Stimulated activated CD8-positive, alpha-beta memory T cell treated with anti-CD3 and anti-CD28 coated beads, Interleukin-15, amount 100 ng/mL, for 4 hours (primary cell): ENCODE data around the gene ZNF17.
"Not testable (repeated sequence)": the region's sequence is repeated elsewhere in the genome, so short reads cannot be mapped to it uniquely, and the experiment has no call there.

ENCODE experiments used
- DNase-seq, 2 donors: peaks; one replicate each; pipeline ENCODE4 v3.0.0-alpha.2; 2020; ENCODE audit warnings: low read depth in 2 of 2

ZNF17 gene

DNA sequence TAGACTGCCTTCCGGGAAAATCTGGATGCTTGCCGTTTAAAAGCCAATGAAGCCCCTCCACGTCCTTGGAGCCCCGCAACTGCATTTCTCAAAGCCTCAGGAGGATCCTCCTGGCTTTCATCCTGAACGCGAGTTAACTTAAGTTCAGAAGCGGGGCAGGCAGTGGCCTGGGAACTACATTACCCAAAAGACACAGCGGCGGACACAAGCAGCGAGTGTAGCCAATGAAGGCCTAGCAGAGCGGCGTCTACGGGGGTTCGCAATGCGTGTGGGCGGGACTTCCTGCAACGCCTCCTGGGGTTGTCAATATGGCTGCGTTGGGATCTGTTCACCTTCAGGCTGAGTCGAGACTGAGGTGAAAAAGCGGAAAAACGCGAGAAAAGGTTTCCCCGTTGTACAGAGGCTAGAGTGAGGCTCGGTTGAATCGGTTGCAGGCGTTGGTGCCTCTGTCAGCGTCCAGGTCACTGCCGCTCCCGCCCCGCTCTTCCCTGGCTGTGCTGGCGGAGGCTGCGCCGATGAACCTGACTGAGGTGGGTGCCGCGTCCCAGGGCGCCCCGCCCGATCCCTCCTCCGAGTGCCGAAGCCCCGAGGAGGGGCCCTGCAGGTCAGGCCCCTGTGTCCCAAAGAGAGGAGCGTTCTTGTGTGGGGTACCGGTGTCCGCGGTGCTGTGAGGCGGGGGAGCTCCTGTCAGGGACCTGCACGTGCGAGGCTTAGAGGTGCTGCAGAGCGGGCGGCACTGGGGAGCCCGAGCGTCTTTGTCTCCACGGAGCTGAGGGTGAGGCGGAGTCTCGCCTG lies at the start of gene ZNF17:
Gene ZNF17, plus strand, starts transcription at position 285 of the 795 bp plus-strand sequence. CDS start 2,455 bp downstream, outside the sequence.
- DNase-seq: peak; percentile 81 to 90

DNA sequence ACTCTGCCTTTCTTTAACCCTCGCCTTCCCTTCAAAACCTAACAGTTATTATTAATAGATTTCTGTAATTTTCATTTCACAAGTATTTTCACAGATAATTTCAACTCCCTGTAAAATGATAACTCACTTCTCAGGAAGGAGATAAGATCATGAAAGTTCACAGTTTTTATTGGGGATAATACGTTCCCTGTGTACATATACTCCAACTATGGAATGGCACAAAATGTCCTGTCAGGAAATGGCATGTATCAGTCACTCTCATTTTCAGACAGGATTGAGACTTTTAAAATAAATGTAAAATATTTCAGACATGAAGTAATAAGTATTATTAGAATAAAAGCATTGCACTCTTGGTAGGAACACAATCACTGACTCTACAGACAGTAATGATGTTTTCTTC lies 48.5 kb upstream of the ZNF17 start:
- DNase-seq: no peak

DNA sequence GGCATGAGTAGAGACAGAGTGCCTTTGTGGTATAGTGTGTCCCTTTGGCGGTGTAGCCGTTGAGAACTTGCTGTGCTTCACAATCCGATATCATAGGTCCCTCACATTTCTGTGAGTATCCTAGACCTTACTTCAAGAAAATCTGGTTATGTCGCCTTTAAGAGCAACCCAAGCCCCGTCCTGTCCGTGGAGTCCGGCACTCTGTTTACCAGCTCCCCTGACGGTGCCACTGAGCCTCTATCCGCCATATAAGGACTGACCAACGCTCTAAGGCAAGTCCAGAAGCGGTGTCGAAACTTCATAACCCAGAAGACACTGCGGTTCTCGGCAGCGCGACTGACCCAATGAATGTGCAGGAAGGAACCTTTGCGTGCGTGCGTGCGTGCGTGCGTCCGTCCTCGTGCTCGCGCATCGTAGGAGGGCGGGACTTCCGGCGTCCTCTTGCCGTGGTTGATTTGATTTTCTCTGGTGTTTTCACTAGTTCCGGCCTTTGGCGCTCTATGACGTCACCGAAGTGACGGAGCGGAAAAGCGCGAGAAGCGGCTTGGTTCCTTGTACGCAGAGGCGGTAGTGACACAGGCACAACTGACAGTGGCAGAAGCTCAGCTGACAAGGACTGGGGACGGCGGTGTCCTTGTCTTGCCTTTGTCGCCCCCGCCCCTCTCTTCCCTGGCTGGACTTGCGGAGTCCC lies 47.8 kb upstream of the ZNF17 start, which contains the start of the genes TRAPPC2B and ZNF547:
Gene TRAPPC2B, plus strand, starts transcription at position 555 of the 691 bp plus-strand sequence. CDS start 1,283 bp downstream, outside the sequence.
Gene ZNF547, plus strand, starts transcription at position 555 of the 691 bp plus-strand sequence. CDS start 5,005 bp downstream, outside the sequence.
- peak; percentile 97 to 98 for DNase-seq

DNA sequence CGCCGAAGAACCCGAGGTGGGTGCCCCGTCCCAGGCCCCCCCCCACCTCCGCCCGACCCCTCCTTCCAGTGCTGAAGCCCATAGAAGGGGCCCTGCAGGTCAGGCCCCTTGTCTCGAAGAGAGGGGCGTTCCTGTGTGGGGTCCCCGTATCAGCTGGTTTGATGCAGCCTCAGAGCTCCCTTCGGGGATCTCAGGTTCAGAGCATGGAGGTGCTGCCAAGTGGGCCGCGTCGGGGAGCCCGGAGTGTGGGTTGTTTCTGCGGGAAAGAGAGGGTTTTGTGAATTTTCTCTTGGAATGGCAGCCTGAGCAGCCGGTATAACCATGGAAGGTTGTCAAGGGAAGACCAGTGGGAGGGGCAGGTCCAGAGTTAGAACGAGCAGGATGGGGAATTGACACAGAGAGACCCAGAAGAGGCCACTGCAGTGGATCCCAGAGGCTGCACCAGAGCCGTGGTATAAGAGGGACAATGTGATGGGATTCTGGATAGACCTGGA lies 47.2 kb upstream of the ZNF17 start:
- DNase-seq: no peak

DNA sequence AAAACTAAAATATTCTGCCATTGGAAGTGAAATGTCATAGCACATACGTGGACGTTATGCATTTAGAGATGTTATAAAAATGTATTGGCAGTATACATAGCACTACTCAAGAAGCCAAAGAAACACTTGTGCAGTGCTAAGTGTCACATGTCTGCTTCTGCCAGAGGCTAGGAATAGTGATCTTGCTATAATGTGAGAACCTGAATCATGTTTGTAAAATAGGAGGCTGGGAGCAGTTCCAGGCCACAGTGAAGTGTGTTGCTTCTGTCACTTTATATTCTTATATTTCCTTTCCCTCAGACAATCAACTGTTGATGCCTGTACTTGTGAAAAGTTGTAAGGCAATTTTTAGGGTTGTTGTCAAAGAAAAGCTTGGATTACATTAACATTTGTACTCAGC lies 44.2 kb upstream of the ZNF17 start:
- DNase-seq: no peak

DNA sequence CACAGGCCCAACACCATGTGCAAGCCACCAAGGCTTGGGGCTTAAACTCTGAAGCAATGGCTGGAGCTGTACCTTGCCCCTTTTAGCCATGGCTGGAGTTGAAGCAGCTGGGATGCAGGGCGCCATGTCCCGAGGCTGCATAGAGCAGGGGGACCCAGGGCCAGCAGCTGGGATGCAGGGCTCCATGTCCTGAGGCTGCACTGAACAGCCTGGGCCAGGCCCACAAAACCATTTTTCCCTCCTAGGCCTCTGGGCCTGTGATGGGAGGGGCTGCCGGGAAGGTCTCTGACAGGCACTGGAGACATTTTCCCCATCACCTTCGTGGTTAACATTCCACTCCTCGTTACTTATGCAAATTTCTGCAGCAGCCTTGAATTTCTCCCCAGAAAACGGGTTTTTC lies 36.8 kb upstream of the ZNF17 start:
- no peak for DNase-seq

DNA sequence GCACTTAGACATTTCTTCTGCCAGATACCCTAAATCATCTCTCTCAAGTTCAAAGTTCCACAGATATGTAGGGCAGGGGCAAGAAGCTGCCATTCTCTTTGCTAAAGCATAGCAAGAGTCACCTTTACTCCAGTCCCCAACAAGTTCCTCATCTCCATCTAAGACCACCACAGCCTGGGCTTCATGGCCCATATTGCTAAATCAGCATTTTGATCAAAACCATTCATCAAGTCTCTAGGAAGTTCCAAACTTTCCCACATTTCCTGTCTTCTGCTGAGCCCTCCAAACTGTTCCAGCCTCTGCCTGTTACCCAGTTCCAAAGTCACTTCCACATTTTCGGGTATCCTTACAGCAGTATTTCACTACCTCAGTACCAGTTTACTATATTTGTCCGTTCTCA lies 36.3 kb upstream of the ZNF17 start:
- DNase-seq: not testable (repeated sequence)

DNA sequence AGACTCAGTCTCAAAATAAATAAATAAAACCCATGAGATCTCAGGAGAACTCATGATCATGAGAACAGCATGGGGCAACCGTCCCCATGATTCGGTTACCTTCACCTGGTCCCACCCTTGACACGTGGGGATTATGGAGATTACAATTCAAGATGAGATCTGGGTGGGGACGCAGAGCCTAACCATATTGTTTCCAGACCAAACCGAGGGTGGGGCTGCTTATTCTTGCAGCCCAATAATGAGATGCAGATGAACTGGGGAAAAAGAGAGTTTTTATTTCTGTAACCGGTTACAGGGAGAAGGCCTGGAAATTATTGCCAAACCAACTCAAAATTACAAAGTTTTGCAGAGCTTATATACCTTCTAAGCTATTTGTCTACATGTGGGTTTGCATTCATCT lies 34.8 kb upstream of the ZNF17 start:
- no peak for DNase-seq

DNA sequence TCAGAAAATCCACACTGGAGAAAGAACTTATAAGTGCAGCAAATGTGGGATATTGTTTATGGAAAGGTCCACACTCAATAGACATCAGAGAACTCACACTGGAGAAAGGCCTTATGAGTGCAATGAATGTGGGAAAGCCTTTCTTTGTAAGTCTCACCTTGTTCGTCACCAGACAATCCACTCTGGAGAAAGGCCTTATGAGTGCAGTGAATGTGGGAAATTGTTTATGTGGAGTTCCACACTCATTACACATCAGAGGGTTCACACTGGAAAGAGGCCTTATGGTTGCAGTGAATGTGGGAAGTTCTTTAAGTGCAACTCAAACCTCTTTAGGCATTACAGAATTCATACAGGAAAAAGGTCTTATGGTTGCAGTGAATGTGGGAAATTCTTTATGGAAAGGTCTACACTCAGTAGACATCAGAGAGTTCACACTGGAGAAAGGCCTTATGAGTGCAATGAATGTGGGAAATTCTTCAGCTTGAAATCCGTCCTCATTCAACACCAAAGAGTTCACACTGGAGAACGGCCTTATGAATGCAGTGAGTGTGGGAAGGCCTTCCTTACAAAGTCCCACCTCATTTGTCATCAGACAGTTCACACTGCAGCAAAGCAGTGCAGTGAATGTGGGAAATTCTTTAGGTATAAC lies 33.3 kb upstream of the ZNF17 start:
- DNase-seq: no peak

DNA sequence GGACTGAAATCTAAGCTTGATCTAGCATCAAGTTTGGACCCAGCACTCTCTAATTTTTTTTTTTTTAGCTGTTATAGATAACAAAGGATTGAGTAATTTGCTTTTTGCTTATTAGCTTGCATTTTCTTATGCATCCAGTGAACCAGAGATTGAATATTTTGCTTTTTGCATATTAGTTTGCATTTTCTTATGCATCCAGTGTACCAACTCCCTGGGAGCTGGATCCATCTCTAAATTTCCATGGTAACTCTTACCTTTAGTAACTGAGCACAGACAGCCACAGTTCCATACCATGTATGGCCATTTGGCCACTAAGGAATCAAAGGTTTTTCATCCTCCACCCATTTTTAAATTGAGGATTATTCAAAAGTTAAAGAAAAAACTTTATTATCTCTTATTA lies 30.0 kb upstream of the ZNF17 start:
- DNase-seq: no peak

DNA sequence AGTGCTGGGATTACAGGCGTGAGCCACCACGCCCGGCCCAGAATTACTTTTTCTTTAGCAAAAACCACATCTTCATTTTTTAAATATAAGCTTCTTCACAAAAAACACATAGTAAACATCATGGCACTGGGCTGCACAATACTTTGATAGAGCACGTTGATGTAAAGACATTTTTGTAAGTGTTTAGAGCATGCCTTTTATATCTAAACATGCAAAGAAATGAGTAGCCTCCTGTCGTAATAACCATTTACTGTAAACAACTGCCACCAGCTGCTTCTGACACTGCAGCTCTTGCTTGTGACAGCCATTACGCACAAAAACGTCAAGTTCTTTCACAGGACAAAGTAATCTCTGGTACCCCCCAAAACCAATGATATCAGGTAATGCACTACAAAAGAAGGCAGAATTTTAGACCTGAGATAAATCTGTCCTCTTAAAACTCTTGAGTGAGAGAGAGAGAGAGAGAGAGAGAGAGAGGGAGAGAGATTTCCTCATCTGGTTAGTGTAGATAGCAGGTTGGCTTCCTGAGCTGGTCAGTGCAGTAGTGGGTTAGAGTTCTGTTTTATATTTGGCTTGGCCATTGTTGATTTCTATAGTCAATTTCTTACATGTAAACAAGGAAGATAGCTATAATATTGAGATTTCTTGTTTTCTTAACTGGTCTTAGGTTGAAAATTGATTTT lies 28.0 kb upstream of the ZNF17 start:
- no peak for DNase-seq

DNA sequence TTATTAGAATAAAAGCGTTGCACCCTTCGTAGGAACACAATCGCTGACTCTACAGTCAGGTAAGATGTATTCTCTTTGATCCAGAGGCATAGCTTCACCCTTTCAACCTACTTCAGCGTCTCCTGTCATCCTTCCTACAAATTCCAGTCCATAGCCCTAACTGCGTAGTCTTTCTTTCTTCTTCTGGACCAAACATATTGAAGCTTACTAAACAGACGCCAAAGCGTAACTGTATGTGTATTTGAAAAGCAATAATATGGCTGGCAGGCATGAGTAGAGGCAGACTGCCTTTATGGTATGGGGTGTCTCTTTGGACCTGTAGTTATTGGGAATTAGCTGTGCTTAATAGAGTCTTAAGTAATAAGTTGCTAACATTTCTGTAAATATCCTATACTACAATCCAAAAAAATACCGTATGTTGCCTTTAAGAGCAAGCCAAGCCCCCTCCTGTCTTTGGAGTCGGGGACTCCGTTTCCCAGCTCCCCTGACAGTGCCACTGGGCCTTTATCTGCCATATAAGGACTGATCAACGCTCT lies 21.7 kb upstream of the ZNF17 start:
- DNase-seq: no peak

DNA sequence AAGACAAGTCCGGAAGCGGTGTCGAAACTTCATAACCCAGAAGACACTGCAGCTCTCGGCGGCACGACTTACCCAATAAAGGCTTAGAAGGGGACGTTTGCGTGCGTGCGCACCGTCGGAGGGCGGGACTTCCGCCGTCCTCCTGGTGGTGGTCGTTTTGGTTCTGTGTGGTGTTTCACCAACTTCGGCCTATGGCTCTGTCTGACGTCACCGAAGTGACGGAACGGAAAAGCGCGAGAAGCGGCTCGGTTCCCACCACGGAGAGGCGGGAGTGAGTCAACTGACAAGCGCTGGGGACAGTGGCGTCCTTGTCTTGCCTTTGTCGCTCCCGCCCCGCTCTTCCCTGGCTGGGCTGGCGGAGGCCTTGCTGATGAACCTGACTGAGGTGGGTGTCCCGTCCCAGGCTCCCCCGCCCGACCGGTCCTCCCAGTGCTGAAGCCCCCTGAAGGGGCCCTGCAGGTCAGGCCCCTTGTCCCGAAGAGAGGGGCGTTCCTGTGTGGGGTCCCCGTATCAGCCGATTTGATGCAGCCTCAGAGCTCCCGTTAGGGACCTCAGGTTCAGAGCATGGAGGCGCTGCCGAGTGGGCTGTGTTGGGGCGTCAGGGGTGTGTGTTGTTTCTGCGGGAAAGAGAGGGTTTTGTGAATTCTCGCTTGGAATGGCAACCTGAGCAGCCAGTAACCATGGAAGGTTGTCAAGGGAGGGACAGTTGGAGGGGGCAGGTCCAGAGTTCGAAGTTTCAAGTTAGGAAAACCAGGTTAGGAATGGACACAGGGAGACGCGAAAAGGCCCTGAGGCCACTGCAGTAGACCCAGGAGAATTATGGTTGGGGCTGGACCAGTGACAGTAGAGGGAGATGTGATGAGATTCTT lies 21.0 kb upstream of the ZNF17 start, which contains the start of gene ZNF548:
Gene ZNF548, plus strand, starts transcription at position 125 of the 869 bp plus-strand sequence. Its CDS starts 246 bp downstream, at position 371.
- peak; percentile 97 to 98 for DNase-seq

DNA sequence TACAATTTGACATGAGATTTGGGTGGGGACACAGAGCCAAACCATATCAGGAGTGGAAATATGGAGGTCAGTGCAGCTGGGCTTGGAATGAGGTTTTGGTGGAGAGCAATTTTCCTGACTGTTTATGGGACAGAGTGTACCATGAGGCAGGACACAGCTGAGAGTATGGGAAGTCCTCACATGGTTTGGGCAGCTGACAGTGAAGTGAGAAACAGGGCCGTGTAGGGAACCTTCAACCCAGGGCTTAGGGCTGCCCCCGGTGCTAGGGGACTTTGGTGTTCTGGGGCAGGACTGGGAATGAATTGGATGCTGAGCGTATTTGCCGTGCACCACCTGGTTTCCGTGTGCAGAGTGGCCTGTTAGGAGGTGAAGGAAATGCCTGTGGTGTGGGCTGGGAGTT lies 15.3 kb upstream of the ZNF17 start:
- no peak for DNase-seq

DNA sequence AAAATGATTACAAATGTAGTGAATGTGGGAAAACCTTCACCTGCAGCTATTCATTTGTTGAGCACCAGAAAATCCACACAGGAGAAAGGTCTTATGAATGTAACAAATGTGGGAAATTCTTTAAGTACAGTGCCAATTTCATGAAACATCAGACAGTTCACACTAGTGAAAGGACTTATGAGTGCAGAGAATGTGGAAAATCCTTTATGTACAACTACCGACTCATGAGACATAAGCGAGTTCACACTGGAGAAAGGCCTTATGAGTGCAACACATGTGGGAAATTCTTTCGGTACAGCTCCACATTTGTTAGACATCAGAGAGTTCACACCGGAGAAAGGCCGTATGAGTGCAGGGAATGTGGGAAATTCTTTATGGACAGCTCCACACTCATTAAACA lies 12.1 kb upstream of the ZNF17 start:
- DNase-seq: no peak

DNA sequence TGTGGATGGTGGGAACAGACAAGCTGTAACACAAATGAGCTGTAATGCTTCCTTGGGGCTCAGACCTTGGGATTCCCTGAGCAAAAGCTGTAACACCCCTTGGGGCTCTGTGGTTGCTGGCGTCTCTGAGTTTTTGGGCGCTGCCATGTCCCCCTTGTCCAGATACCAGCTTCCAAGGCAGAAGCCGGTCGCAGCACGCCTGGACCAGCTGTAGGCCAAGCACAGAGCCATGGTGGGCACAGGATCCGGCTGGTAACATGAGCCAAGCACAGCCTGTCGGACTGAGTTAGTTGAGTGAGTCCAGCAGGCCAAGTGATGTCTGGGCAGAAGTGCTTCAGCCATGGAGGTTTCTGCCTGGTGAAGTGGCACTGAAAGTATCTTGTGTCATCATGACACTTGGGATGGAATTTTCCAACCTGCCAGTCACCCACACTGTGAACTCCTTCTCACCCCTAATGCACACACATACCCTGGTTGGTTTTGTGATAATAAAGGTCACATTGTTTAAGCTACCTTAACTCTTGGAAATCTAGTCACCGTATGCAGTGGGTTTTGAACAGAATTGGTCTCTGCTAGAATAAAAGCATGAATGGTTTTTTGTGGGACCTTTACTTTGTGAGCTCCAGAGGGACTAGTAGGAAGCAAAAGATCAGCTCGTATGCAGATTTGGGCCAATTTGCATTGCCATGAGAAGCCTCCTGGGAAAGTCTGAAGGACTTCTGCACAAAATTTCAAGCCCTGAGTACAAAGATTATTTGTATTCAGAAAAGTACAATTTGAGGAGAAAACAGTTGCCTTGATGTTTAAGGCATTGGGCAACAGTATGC lies 7.0 kb upstream of the ZNF17 start:
- no peak for DNase-seq

DNA sequence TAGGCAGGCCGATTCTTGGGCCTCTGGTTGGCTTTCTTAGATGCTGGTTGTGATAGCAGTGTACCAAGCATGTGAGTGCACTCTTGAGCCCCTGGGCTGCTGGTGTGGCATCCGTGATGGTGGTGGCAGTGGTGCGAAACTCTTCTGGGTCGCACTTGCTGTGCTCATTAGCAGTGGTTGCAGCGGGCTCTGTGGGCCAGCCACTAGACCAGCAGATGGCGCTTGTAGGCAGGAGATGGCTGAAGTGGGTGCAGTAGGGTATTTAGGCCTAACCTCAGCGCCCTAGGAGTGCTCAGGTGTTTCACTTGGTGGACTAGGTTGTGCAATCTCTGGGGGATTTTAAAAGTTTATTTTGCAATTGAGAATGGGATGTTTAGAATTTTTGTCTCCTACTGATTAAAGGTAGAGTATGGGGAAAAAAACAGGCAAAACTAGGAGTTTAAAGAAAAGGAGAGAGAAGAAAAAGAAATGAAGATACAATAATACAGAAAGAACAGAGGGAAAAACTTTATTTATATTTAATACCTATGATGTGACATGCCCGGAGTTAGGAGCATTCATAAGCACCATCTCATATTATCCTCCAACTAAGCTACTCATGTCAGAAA lies 4.3 kb upstream of the ZNF17 start:
- peak; percentile 26 to 48 for DNase-seq

DNA sequence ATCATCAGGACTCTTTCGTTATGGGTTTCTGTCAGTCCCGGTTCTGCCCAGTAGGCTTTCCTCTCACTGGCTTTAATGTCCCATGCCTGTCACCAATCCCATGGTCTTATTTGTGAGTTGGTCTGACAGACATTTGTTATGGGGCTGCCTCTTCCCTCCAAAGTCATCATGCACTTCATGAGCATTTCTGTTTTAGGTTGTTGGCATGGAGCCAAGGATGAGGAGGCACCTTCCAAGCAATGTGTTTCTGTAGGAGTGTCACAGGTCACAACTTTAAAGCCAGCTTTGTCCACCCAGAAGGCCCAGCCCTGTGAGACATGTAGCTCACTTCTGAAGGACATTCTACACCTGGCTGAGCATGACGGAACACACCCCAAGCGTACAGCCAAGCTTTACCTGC lies 8.5 kb downstream of the ZNF17 start:
- no peak for DNase-seq

DNA sequence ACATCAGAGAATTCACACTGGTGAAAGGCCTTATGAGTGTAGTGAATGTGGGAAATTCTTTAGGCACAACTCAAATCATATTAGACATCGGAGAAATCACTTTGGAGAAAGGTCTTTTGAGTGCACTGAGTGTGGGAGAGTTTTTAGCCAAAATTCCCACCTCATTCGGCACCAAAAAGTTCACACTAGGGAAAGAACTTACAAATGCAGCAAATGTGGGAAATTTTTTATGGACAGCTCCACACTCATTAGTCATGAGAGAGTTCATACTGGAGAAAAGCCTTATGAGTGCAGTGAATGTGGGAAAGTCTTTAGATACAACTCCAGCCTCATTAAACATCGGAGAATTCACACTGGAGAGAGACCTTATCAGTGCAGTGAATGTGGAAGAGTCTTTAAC lies 10.1 kb downstream of the ZNF17 start:
- no peak for DNase-seq
